ENCODE data around the gene MZT2A. TPM values are rescaled to one million over a fixed set of nuclear protein-coding genes. Genes with fewer than 3 reads are reported as not detected.
"Not testable (repeated sequence)": the region's sequence is repeated elsewhere in the genome, so short reads cannot be mapped to it uniquely, and the experiment has no call there.

Gene MZT2A
- total RNA-seq, 1 donor from 2014 or later, result 46.5 TPM

GRCh38 chr2:131488306-131489205, 3.6 kb downstream of the MZT2A start:
- H3K36me3 ChIP-seq, result no peaks in the 10 kb centered on the region
- H3K4me1 ChIP-seq, result peaks cover 9% of the 10 kb centered on the region
- intact Hi-C loops (cut with DNase I), result no loop called here
- TF ChIP-seq CTCF (IDR thresholded peaks at IDR 0.05), result no peak
- no peak overlapping the region for H3K4me3 ChIP-seq
- no peaks in the 10 kb centered on the region for H3K9me3 ChIP-seq
- ATAC-seq (no peak), DNase-seq (no peak)
- H3K27me3 ChIP-seq, result no peaks in the 10 kb centered on the region
- H3K27ac ChIP-seq, result no peak overlapping the region

- H3K36me3 ChIP-seq; H3K9me3 ChIP-seq; H3K27ac ChIP-seq; H3K4me3 ChIP-seq; H3K4me1 ChIP-seq; ATAC-seq; intact Hi-C loops (cut with DNase I); H3K27me3 ChIP-seq; DNase-seq: not testable (repeated sequence)
Measured at GRCh38 chr2:131486201-131486902, 5.8 kb downstream of the MZT2A start.

- intact Hi-C loops (cut with DNase I); H3K9me3 ChIP-seq; H3K4me1 ChIP-seq; H3K27me3 ChIP-seq; ATAC-seq; H3K4me3 ChIP-seq; H3K27ac ChIP-seq; H3K36me3 ChIP-seq: not testable (repeated sequence)
- DNase-seq, result peak; percentile 7
Measured at GRCh38 chr2:131484906-131485460, 7.2 kb downstream of the MZT2A start.

GRCh38 chr2:131483981-131484820, 8.0 kb downstream of the MZT2A start:
- ATAC-seq; H3K4me1 ChIP-seq; intact Hi-C loops (cut with DNase I); H3K36me3 ChIP-seq; H3K9me3 ChIP-seq; H3K27me3 ChIP-seq; H3K27ac ChIP-seq; H3K4me3 ChIP-seq: not testable (repeated sequence)
- DNase-seq, result peak; percentile 54

- H3K27me3 ChIP-seq; H3K36me3 ChIP-seq; H3K4me3 ChIP-seq; H3K4me1 ChIP-seq; H3K9me3 ChIP-seq; intact Hi-C loops (cut with DNase I); H3K27ac ChIP-seq; ATAC-seq: not testable (repeated sequence)
- peak; percentile 52 for DNase-seq
Measured at GRCh38 chr2:131482506-131483155, 9.6 kb downstream of the MZT2A start.

GRCh38 chr2:131480351-131480750, 11.8 kb downstream of the MZT2A start:
- H3K27ac ChIP-seq; H3K4me3 ChIP-seq; intact Hi-C loops (cut with DNase I); H3K4me1 ChIP-seq; H3K9me3 ChIP-seq; ATAC-seq; H3K27me3 ChIP-seq; H3K36me3 ChIP-seq: not testable (repeated sequence)
- DNase-seq, result peak; percentile 26

- H3K27ac ChIP-seq; H3K36me3 ChIP-seq; H3K9me3 ChIP-seq; H3K27me3 ChIP-seq; DNase-seq; H3K4me3 ChIP-seq; H3K4me1 ChIP-seq; ATAC-seq; intact Hi-C loops (cut with DNase I): not testable (repeated sequence)
Measured at GRCh38 chr2:131478850-131479461, 13.2 kb downstream of the MZT2A start.

GRCh38 chr2:131478074-131478849, 13.9 kb downstream of the MZT2A start:
- H3K9me3 ChIP-seq; H3K36me3 ChIP-seq; H3K27me3 ChIP-seq; DNase-seq; intact Hi-C loops (cut with DNase I); ATAC-seq; H3K27ac ChIP-seq; H3K4me1 ChIP-seq; H3K4me3 ChIP-seq: not testable (repeated sequence)

GRCh38 chr2:131477227-131477626, 15.0 kb downstream of the MZT2A start:
- DNase-seq; ATAC-seq; H3K4me3 ChIP-seq; H3K27me3 ChIP-seq; intact Hi-C loops (cut with DNase I); H3K36me3 ChIP-seq; H3K4me1 ChIP-seq; H3K9me3 ChIP-seq; H3K27ac ChIP-seq: not testable (repeated sequence)

GRCh38 chr2:131476363-131476762, 15.8 kb downstream of the MZT2A start:
- H3K9me3 ChIP-seq; H3K27me3 ChIP-seq; H3K27ac ChIP-seq; H3K4me3 ChIP-seq; H3K4me1 ChIP-seq; H3K36me3 ChIP-seq; intact Hi-C loops (cut with DNase I); ATAC-seq; DNase-seq: not testable (repeated sequence)

All from upper lobe of right lung (tissue), 1 donor.